Lung (tissue), 12 donors: Measurements from ENCODE around the gene IL23A. TPM values are rescaled to one million over a fixed set of nuclear protein-coding genes. Genes with fewer than 3 reads are reported as not detected.

ENCODE experiments used
- ATAC-seq: fragments of 200-7000 bp; cut with Tn5 transposase; one replicate; pipeline ENCODE4 v1.9.1; 2020; ENCODE audit warnings: moderate number of reproducible peaks; ENCODE audit not compliant: insufficient read depth, low FRiP score
- DNase-seq, 3 donors: peaks; one replicate each; pipeline ENCODE4 v3.0.0-alpha.2; 2013 to 2017
- H3K27ac ChIP-seq, 2 donors: one replicate each; pipeline ENCODE4 v1.5.1; 2013; ENCODE audit warnings: mild to moderate bottlenecking in 2 of 2, moderate library complexity in 2 of 2, control low read depth in 1 of 2, inconsistent platforms in 1 of 2, low read depth in 1 of 2, low read length in 1 of 2
- H3K27me3 ChIP-seq, 3 donors: one replicate each; pipeline ENCODE4 v1.5.1; 2013; ENCODE audit warnings: low read length in 2 of 3; ENCODE audit not compliant: control insufficient read depth in 3 of 3, insufficient read depth in 3 of 3
- H3K36me3 ChIP-seq, 4 donors: one replicate each; pipeline ENCODE4 v1.5.1; 2013; ENCODE audit warnings: low read length in 4 of 4, mild to moderate bottlenecking in 1 of 4, moderate library complexity in 1 of 4; ENCODE audit not compliant: control insufficient read depth in 4 of 4, insufficient read depth in 4 of 4
- H3K4me1 ChIP-seq, 5 donors: one replicate each; pipeline ENCODE4 v1.5.1; 2013; ENCODE audit warnings: low read length in 5 of 5, mild to moderate bottlenecking in 2 of 5, moderate library complexity in 1 of 5; ENCODE audit not compliant: control insufficient read depth in 5 of 5, insufficient read depth in 5 of 5
- H3K4me3 ChIP-seq: one replicate; pipeline ENCODE4 v1.5.1; 2013; ENCODE audit warnings: mild to moderate bottlenecking, control low read depth, moderate library complexity
- H3K9ac ChIP-seq, 2 donors: one replicate each; pipeline ENCODE4 v1.5.1; 2013; ENCODE audit warnings: low read length in 2 of 2, control low read depth in 1 of 2; ENCODE audit not compliant: insufficient read depth in 1 of 2
- H3K9me3 ChIP-seq, 4 donors: one replicate each; pipeline ENCODE4 v1.5.1; 2013; ENCODE audit warnings: low read length in 3 of 4, mild to moderate bottlenecking in 1 of 4, moderate library complexity in 1 of 4; ENCODE audit not compliant: control insufficient read depth in 4 of 4, insufficient read depth in 3 of 4
- CTCF ChIP-seq: IDR thresholded peaks from 2 replicates; pipeline ENCODE4 v1.5.1; 2012; ENCODE audit warnings: mild to moderate bottlenecking; ENCODE audit errors: control extremely low read depth, extremely low read depth
- WGBS, 2 donors: extraction: QIAGEN DNeasy Blood & Tissue Kit; methylation state at CpG; one replicate each; pipeline ENCODE4 v1.1.7; 2013; 5-methylcytosine and 5-hydroxymethylcytosine counted together
- polyA plus RNA-seq, 2 donors: library from polyadenylated mRNA; stranded (reverse); fragments of 200-250 nt; gene quantifications; one replicate each; pipeline ENCODE4 v1.2.1, GENCODE V29; 2013
- total RNA-seq, 2 donors: library from RNA; depleted of rRNA in 1 of 2; stranded (reverse); fragments of >200 nt in 1 of 2; gene quantifications; one replicate each; pipeline ENCODE4 v1.2.1, GENCODE V29; 2014 to 2021
- donor health status: control.
- donor health status: control.
- donor health status: Bipolar disorder and iron deficiency.
- donor health status: healthy.
- donor health status: DM: yes; HTN: yes; CAD: no.

The IL23A gene
- total and polyA plus RNA-seq, 4 donors: 0.34 to 4.0 (median 0.60) TPM

GRCh38 chr12:56304872-56305590 lies 33.7 kb upstream of the IL23A start:
- Histone ChIP-seq H3K9me3 (no peaks in the 10 kb centered on the region), H3K4me1 (peaks cover 0 to 8% (median 0%) of the 10 kb centered on the region in 5 donors), H3K27ac (no peak overlapping the region), H3K27me3 (no peaks in the 10 kb centered on the region), H3K4me3 (no peak overlapping the region), H3K9ac (no peak overlapping the region), H3K36me3 (peaks cover 8 to 28% (median 10%) of the 10 kb centered on the region in 4 donors)
- DNase-seq (no peak), ATAC-seq (no peak)
- TF ChIP-seq CTCF: no peak
- 83 to 93% methylated on average over 8 of the region's 8 CpGs for WGBS, 2 donors

- Histone ChIP-seq H3K4me1 (no peaks in the 10 kb centered on the region), H3K9ac (no peak overlapping the region), H3K4me3 (no peak overlapping the region), H3K9me3 (no peaks in the 10 kb centered on the region), H3K27me3 (no peaks in the 10 kb centered on the region), H3K27ac (no peak overlapping the region), H3K36me3 (peaks cover 9 to 41% (median 13%) of the 10 kb centered on the region in 4 donors)
- ATAC-seq (no peak), DNase-seq (no peak)
- 91 to 95% methylated on average over 7 of the region's 7 CpGs for WGBS, 2 donors
- TF ChIP-seq CTCF: no peak
Measured at GRCh38 chr12:56307221-56307965, 31.3 kb upstream of the IL23A start.

GRCh38 chr12:56308714-56309113 lies 30.0 kb upstream of the IL23A start:
- H3K9me3 ChIP-seq: no peaks in the 10 kb centered on the region
- no peaks in the 10 kb centered on the region for H3K4me1 ChIP-seq
- no peak for TF ChIP-seq CTCF
- DNase-seq (no peak), ATAC-seq (no peak)
- H3K36me3 ChIP-seq: peaks cover 9 to 38% (median 13%) of the 10 kb centered on the region in 4 donors
- WGBS, 2 donors: 91 to 94% methylated on average over 3 of the region's 3 CpGs
- H3K4me3 ChIP-seq: no peak overlapping the region
- H3K27ac ChIP-seq: no peak overlapping the region
- no peak overlapping the region for H3K9ac ChIP-seq
- no peaks in the 10 kb centered on the region for H3K27me3 ChIP-seq
